ENCODE results near the gene VARS1.

The VARS1 gene

GRCh38 chr6:31792761-31793171 lies 2.8 kb downstream of the VARS1 start:
- no peak for DNase-seq

- no peak for DNase-seq
Measured at GRCh38 chr6:31792090-31792374, 3.5 kb downstream of the VARS1 start.

GRCh38 chr6:31791324-31792089 lies 4.0 kb downstream of the VARS1 start:
- peak; percentile 42 for DNase-seq

GRCh38 chr6:31785475-31785874 lies 10.1 kb downstream of the VARS1 start:
- no peak for DNase-seq

GRCh38 chr6:31784098-31784925 lies 11.2 kb downstream of the VARS1 start:
- DNase-seq: no peak

- no peak for DNase-seq
Measured at GRCh38 chr6:31782126-31782855, 13.3 kb downstream of the VARS1 start.

GRCh38 chr6:31781244-31782125 lies 14.1 kb downstream of the VARS1 start:
- no peak for DNase-seq

GRCh38 chr6:31780507-31781243 lies 14.9 kb downstream of the VARS1 start:
- no peak for DNase-seq

GRCh38 chr6:31779908-31780307 lies 15.6 kb downstream of the VARS1 start:
- no peak for DNase-seq

GRCh38 chr6:31778999-31779885 lies 16.3 kb downstream of the VARS1 start:
- DNase-seq: no peak

GRCh38 chr6:31778193-31778592 lies 17.4 kb downstream of the VARS1 start:
- no peak for DNase-seq

GRCh38 chr6:31777667-31778050 lies 17.9 kb downstream of the VARS1 start:
- no peak for DNase-seq

- peak; percentile 81 for DNase-seq
Measured at GRCh38 chr6:31776989-31777666, 18.4 kb downstream of the VARS1 start, which contains the start of gene VWA7. Gene VWA7 (minus strand): TSS chr6:31777328. CDS start chr6:31776779, 549 bp downstream.

GRCh38 chr6:31776485-31776988 lies 19.0 kb downstream of the VARS1 start:
- no peak for DNase-seq

- DNase-seq: no peak
Measured at GRCh38 chr6:31775633-31776484, 19.7 kb downstream of the VARS1 start.

- DNase-seq: no peak
Measured at GRCh38 chr6:31775184-31775583, 20.4 kb downstream of the VARS1 start.

GRCh38 chr6:31771992-31772358 lies 23.6 kb downstream of the VARS1 start:
- peak; percentile 30 for DNase-seq

- no peak for DNase-seq
Measured at GRCh38 chr6:31770860-31771259, 24.7 kb downstream of the VARS1 start.

Measured in stimulated activated CD4-positive, alpha-beta T cell treated with anti-CD3 and anti-CD28 coated beads, Interleukin-4, amount 100 ng/mL, for 1 hour (primary cell).